ENCODE results near the gene ARHGEF18. TPM values are rescaled to one million over a fixed set of nuclear protein-coding genes. Genes with fewer than 3 reads are reported as not detected.
"Not testable (repeated sequence)": the region's sequence is repeated elsewhere in the genome, so short reads cannot be mapped to it uniquely, and the experiment has no call there.

ARHGEF18 gene
- total RNA-seq, 1 experiment from 2014 or later, result 34.9 TPM

GRCh38 chr19:7346488-7346971 lies 2.2 kb upstream of the ARHGEF18 start:
- no peak for DNase-seq (ENCODE audit: low spot score)
- no TSS peak for BruUV-seq (replicated peaks)
- H3K36me3 ChIP-seq (ENCODE audit: insufficient read depth, low read length, poor library complexity, severe bottlenecking), result no peaks in the 10 kb centered on the region
- ChIA-PET CTCF (no interaction called here), POLR2A (ENCODE audit: low non-redundant PET) (no interaction called here)
- peaks cover 7% of the 10 kb centered on the region for H3K27me3 ChIP-seq (replicated peaks; ENCODE audit: insufficient read depth, low read depth, low read length, poor library complexity)
- no peaks in the 10 kb centered on the region for H3K4me1 ChIP-seq (ENCODE audit: insufficient read depth, low read length, poor library complexity, severe bottlenecking)
- intact Hi-C loops (cut with micrococcal nuclease; ENCODE audit: unreplicated experiment), result no loop called here
- no peak for TF ChIP-seq EZH2 (IDR thresholded peaks at IDR 0.05; ENCODE audit: borderline replicate concordance, low read depth, low read length, poor library complexity, severe bottlenecking)
- no peak for TF ChIP-seq CTCF (conservative IDR thresholded peaks at IDR 0.05; ENCODE audit: low read depth, low read length)
- no peak overlapping the region for H3K27ac ChIP-seq (ENCODE audit: low read depth, low read length, poor library complexity, severe bottlenecking)
- no peak overlapping the region for H3K4me3 ChIP-seq (ENCODE audit: low read depth, low read length, poor library complexity, severe bottlenecking)
- no peaks in the 10 kb centered on the region for H3K9me3 ChIP-seq (ENCODE audit: low read depth, low read length, poor library complexity, severe bottlenecking)

- H3K4me1 ChIP-seq (ENCODE audit: insufficient read depth, low read length, poor library complexity, severe bottlenecking); BruUV-seq (replicated peaks); H3K27ac ChIP-seq (ENCODE audit: low read depth, low read length, poor library complexity, severe bottlenecking); DNase-seq (ENCODE audit: low spot score); H3K9me3 ChIP-seq (ENCODE audit: low read depth, low read length, poor library complexity, severe bottlenecking); H3K4me3 ChIP-seq (ENCODE audit: low read depth, low read length, poor library complexity, severe bottlenecking); H3K36me3 ChIP-seq (ENCODE audit: insufficient read depth, low read length, poor library complexity, severe bottlenecking); H3K27me3 ChIP-seq (replicated peaks; ENCODE audit: insufficient read depth, low read depth, low read length, poor library complexity); CTCF ChIA-PET; intact Hi-C loops (cut with micrococcal nuclease; ENCODE audit: unreplicated experiment); POLR2A ChIA-PET (ENCODE audit: low non-redundant PET): not testable (repeated sequence)
Measured at GRCh38 chr19:7346997-7347396, 1.7 kb upstream of the ARHGEF18 start.

GRCh38 chr19:7349231-7349591 lies 474 bp downstream of the ARHGEF18 start:
- peaks cover 7% of the 10 kb centered on the region for H3K27me3 ChIP-seq (replicated peaks; ENCODE audit: insufficient read depth, low read depth, low read length, poor library complexity)
- H3K27ac ChIP-seq (ENCODE audit: low read depth, low read length, poor library complexity, severe bottlenecking), result no peak overlapping the region
- no peak for DNase-seq (ENCODE audit: low spot score)
- no peaks in the 10 kb centered on the region for H3K9me3 ChIP-seq (ENCODE audit: low read depth, low read length, poor library complexity, severe bottlenecking)
- BruUV-seq (replicated peaks), result no TSS peak
- no peaks in the 10 kb centered on the region for H3K36me3 ChIP-seq (ENCODE audit: insufficient read depth, low read length, poor library complexity, severe bottlenecking)
- TF ChIP-seq EZH2 (IDR thresholded peaks at IDR 0.05; ENCODE audit: borderline replicate concordance, low read depth, low read length, poor library complexity, severe bottlenecking), result no peak
- TF ChIP-seq CTCF (conservative IDR thresholded peaks at IDR 0.05; ENCODE audit: low read depth, low read length), result no peak
- intact Hi-C loops (cut with micrococcal nuclease; ENCODE audit: unreplicated experiment), result no loop called here
- H3K4me3 ChIP-seq (ENCODE audit: low read depth, low read length, poor library complexity, severe bottlenecking), result no peak overlapping the region
- ChIA-PET POLR2A (ENCODE audit: low non-redundant PET) (no interaction called here), CTCF (no interaction called here)
- no peaks in the 10 kb centered on the region for H3K4me1 ChIP-seq (ENCODE audit: insufficient read depth, low read length, poor library complexity, severe bottlenecking)

GRCh38 chr19:7349961-7350711 lies 1.4 kb downstream of the ARHGEF18 start:
- no peak overlapping the region for H3K4me3 ChIP-seq (ENCODE audit: low read depth, low read length, poor library complexity, severe bottlenecking)
- no TSS peak for BruUV-seq (replicated peaks)
- ChIA-PET POLR2A (ENCODE audit: low non-redundant PET) (no interaction called here), CTCF (no interaction called here)
- no peaks in the 10 kb centered on the region for H3K9me3 ChIP-seq (ENCODE audit: low read depth, low read length, poor library complexity, severe bottlenecking)
- intact Hi-C loops (cut with micrococcal nuclease; ENCODE audit: unreplicated experiment), result no loop called here
- no peak for TF ChIP-seq EZH2 (IDR thresholded peaks at IDR 0.05; ENCODE audit: borderline replicate concordance, low read depth, low read length, poor library complexity, severe bottlenecking)
- no peak for TF ChIP-seq CTCF (conservative IDR thresholded peaks at IDR 0.05; ENCODE audit: low read depth, low read length)
- H3K27ac ChIP-seq (ENCODE audit: low read depth, low read length, poor library complexity, severe bottlenecking), result no peak overlapping the region
- no peaks in the 10 kb centered on the region for H3K4me1 ChIP-seq (ENCODE audit: insufficient read depth, low read length, poor library complexity, severe bottlenecking)
- no peak for DNase-seq (ENCODE audit: low spot score)
- no peaks in the 10 kb centered on the region for H3K36me3 ChIP-seq (ENCODE audit: insufficient read depth, low read length, poor library complexity, severe bottlenecking)
- H3K27me3 ChIP-seq (replicated peaks; ENCODE audit: insufficient read depth, low read depth, low read length, poor library complexity), result peaks cover 7% of the 10 kb centered on the region

All from A673 (cell line).